ENCODE results near the gene ZC3H12A. TPM values are rescaled to one million over a fixed set of nuclear protein-coding genes. Genes with fewer than 3 reads are reported as not detected.
"Not testable (repeated sequence)": the region's sequence is repeated elsewhere in the genome, so short reads cannot be mapped to it uniquely, and the experiment has no call there.

The ZC3H12A gene
- total RNA-seq, 2 donors from 2014 or later: 166 to 170 TPM

- H3K4me1 Mint-ChIP-seq: peaks cover 27% of the 10 kb centered on the region
- ATAC-seq: no peak
- H3K4me3 Mint-ChIP-seq: no peak overlapping the region
- no peaks in the 10 kb centered on the region for H3K27me3 Mint-ChIP-seq
- peaks cover 5% of the 10 kb centered on the region for H3K36me3 Mint-ChIP-seq (ENCODE audit: low read depth)
- peak overlapping the region; percentile 56 for H3K27ac Mint-ChIP-seq
- no peaks in the 10 kb centered on the region for H3K9me3 ChIP-seq (ENCODE audit: control insufficient read depth, low read length, poor library complexity, severe bottlenecking)
- DNase-seq: no peak
Measured at GRCh38 chr1:37509181-37509580, 34.8 kb downstream of the ZC3H12A start.

DNA sequence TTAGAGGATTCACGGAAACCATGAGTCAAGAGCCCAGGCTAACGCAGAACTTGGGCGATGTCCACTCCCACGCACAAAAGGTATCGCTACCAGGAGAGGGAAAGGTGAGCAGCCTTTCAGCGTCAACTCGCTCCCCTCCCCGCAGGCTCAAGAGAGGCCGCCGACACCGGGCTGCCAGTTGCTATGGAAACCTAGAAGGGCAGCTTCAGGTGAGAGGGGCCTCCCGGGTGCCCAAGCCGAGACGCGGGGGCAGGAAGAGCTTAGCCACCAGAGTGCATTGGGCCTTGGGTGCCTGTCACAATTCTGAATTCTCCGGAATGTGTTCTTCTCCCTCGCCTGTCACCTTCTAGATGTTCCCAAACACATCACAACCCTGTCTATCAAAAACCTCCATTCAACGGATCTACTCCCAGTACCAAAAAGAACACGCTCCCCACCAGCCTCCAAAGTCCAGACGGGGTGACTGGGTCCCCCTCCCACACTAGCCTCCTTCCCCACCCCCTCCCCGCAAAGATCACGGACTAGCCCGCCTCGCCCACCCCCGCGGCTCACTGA is 39.5 kb downstream of the ZC3H12A start:
- Mint-ChIP-seq H3K36me3 (ENCODE audit: low read depth) (peaks cover 2% of the 10 kb centered on the region), H3K27me3 (no peaks in the 10 kb centered on the region)
- ATAC-seq: peak; percentile 20

DNA sequence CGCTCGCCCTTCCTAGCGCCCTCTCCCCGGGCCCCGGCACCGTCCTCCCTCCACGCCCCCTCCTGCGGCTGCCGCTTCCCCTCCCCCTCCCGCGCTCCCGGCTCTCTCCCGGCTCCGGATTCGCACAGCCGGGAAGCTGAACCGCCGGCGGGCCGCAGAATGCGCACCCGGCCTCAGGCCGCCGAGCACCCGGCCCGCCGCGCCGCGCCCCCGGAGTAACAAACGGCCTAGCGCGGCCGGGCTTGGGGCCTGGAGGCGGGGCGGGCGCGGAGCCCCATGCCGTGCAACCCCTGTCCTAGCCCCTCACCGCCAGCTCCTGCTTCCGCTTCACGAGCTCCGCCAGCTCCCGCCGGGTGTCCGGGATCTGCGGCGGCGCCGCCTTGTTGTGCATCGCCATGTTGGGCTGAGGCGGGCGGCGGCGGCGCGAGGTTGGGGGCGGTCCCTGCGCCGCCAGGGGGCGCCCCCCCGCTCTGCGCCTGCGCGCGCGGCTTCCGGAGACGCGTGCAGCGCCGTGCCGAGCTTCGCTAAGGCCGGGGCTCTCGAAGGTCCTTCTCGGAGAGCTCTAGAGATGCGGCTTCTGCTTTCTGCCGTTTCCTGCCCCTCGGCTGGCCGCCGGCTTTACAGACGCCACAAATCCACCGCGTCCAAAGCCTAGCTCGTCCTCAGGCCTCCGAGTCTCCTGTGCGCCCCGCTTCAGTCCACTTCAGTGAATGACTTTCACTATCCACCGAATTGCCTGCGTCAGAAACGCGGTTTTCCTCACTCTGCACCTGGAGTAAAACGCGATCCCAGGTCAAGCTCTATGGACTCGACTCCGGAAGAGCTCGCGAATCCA is 40.2 kb downstream of the ZC3H12A start, which contains the start of gene MEAF6:
Gene MEAF6 (minus strand): TSS at position 417 of the 835 bp plus-strand sequence. CDS start 20 bp downstream, at position 397.
- H3K27ac Mint-ChIP-seq: peak within 1 kb of the TSS; percentile 93
- ATAC-seq: peak; percentile 95
- peaks cover 26% of the 10 kb centered on the region for H3K4me1 Mint-ChIP-seq
- no peaks in the 10 kb centered on the region for H3K9me3 ChIP-seq (ENCODE audit: control insufficient read depth, low read length, poor library complexity, severe bottlenecking)
- DNase-seq: peak; percentile 84 to 92 (median 84)
- peaks cover 2% of the 10 kb centered on the region for H3K36me3 Mint-ChIP-seq (ENCODE audit: low read depth)
- peak within 1 kb of the TSS; percentile 98 for H3K4me3 Mint-ChIP-seq
- H3K27me3 Mint-ChIP-seq: no peaks in the 10 kb centered on the region

More for the DNA sequence above, 39.5 kb downstream of the ZC3H12A start:
- Mint-ChIP-seq H3K27ac (peak overlapping the region; percentile 93), H3K4me3 (peak overlapping the region; percentile 98), H3K4me1 (peaks cover 32% of the 10 kb centered on the region)
- peak; percentile 11 to 31 (median 24) for DNase-seq
- no peaks in the 10 kb centered on the region for H3K9me3 ChIP-seq (ENCODE audit: control insufficient read depth, low read length, poor library complexity, severe bottlenecking)

DNA sequence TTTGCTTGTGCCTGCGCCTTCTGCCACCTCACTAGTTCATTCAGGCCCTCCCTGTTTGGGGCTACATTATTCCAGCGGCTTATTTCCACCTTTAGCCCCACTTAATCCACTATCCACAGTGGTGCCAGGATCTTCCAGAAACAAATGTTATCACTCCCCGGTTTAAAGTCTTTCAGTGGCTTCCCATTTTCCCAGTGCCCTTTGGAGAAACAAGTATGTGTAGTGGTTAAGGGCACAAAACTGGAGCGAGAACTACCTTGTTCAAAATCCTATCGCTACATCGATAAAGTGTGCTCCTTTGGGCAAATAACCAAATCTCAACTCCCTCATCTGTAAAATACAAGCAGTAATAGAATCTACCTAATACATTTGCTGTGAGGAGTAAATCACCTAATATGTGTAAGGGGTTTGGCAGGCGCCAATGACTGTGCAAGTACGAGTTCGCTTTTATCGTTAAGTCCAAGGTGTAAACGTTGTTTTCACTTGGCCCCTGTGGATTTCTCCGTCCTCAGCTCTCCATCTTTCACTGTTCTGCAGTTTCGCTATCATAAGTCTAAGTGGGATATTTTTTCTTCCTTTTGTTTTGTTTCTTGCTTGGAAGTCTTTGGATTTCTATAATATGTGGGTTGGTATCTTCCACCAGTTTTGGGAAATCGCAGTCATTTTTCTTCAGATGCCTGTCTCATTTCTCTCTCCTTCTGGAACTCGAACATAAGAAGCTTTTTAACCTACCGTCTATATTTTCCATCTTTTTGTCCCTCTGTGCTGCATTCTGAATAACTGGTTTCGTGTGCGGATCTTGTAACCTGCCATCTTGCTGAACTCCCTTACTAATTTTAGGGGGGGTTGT is 41.0 kb downstream of the ZC3H12A start:
- Mint-ChIP-seq H3K27me3 (no peaks in the 10 kb centered on the region), H3K4me1 (peaks cover 26% of the 10 kb centered on the region), H3K36me3 (ENCODE audit: low read depth) (peaks cover 2% of the 10 kb centered on the region), H3K4me3 (peak overlapping the region; percentile 98), H3K27ac (peak overlapping the region; percentile 91)
- H3K9me3 ChIP-seq (ENCODE audit: control insufficient read depth, low read length, poor library complexity, severe bottlenecking): no peaks in the 10 kb centered on the region
- DNase-seq (no peak), ATAC-seq (no peak)

DNA sequence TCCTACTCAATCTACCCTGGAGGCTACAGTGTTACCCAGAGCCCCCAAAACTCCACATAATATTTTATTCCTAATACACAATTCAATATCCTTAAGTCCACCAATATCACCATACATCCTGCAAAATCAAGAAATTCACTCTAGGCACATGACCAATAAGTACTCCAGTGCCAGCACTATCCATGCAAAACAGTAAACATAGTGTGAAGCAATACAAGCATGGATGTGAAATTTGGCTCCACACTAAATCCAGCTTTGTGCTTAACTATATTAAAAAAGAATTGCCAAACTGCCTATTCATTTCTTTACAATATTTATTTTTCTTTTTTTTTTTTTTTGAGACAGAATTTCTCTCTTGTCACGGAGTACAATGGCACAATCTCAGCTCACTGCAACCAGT is 43.2 kb downstream of the ZC3H12A start:
- ATAC-seq (no peak), DNase-seq (no peak)
- no peak overlapping the region for H3K4me3 Mint-ChIP-seq
- H3K27ac Mint-ChIP-seq: no peak overlapping the region
- H3K9me3 ChIP-seq (ENCODE audit: control insufficient read depth, low read length, poor library complexity, severe bottlenecking): no peaks in the 10 kb centered on the region
- no peaks in the 10 kb centered on the region for H3K27me3 Mint-ChIP-seq
- peaks cover 2% of the 10 kb centered on the region for H3K36me3 Mint-ChIP-seq (ENCODE audit: low read depth)
- peaks cover 21% of the 10 kb centered on the region for H3K4me1 Mint-ChIP-seq

GRCh38 chr1:37518241-37518640 is 43.9 kb downstream of the ZC3H12A start:
- H3K27me3 Mint-ChIP-seq; H3K9me3 ChIP-seq (ENCODE audit: control insufficient read depth, low read length, poor library complexity, severe bottlenecking); H3K27ac Mint-ChIP-seq; DNase-seq; ATAC-seq; H3K36me3 Mint-ChIP-seq (ENCODE audit: low read depth); H3K4me3 Mint-ChIP-seq: not testable (repeated sequence)
- peaks cover 16% of the 10 kb centered on the region for H3K4me1 Mint-ChIP-seq

DNA sequence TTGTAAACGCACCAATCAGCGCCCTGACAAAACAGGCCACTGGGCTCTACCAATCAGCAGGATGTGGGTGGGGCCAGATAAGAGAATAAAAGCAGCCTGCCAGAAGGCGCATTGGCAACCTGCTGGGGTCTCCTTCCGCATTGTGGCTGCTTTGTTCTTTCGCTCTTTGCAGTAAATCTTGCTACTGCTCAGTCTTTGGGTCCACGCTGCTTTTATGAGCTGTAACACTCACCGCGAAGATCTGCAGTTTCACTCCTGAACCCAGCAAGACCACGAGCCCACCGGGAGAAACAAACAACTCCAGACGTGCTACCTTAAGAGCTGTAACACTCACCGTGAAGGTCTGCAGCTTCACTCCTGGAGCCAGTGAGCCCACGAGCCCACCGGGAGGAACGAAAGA is 44.5 kb downstream of the ZC3H12A start:
- H3K9me3 ChIP-seq (ENCODE audit: control insufficient read depth, low read length, poor library complexity, severe bottlenecking); H3K36me3 Mint-ChIP-seq (ENCODE audit: low read depth); ATAC-seq; H3K27me3 Mint-ChIP-seq; H3K27ac Mint-ChIP-seq: not testable (repeated sequence)
- peaks cover 10% of the 10 kb centered on the region for H3K4me1 Mint-ChIP-seq
- peak overlapping the region; percentile 83 for H3K4me3 Mint-ChIP-seq
- DNase-seq: peak in 2 of 3 donors; percentile 16 to 29

DNA sequence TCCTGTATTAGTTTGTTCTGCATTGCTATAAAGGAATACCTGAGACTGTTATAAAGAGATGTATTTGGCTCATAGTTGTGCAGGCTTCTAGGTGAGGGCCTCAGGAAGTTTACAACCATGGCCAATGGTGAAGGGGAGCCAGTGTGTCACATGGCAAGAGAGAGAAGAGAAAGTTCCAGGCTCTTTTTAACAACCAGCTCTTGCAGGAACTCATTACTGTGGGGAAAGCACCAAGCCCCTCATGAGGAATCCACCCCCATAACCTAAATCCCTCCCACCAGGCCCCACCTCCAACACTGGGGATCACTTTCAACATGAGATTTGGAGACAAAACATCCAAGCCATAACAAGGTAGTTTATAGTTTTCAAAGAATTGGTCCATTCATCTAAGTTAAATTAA is 45.2 kb downstream of the ZC3H12A start:
- Mint-ChIP-seq H3K4me1 (peaks cover 8% of the 10 kb centered on the region), H3K4me3 (peak overlapping the region; percentile 83), H3K36me3 (ENCODE audit: low read depth) (no peaks in the 10 kb centered on the region), H3K27ac (no peak overlapping the region), H3K27me3 (no peaks in the 10 kb centered on the region)
- no peak for ATAC-seq
- no peaks in the 10 kb centered on the region for H3K9me3 ChIP-seq (ENCODE audit: control insufficient read depth, low read length, poor library complexity, severe bottlenecking)
- no peak for DNase-seq

DNA sequence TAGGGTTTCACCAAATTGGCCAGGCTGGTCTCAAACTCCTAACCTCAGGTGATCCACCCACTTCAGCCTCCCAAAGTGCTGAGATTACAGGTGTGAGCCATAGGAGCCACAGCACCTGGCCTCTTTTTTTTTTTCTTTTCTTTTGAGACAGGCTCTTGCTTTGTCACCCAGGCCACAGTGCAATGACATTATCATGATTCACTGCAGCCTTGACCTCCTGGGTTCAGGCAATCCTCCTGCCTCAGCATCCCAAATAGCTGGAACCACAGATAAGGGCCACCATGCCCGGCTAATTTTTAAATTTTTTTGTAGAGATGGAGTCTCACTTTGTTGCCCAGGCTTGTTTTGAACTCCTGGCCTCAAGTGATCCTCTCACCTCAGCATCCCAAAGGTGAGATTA is 55.5 kb downstream of the ZC3H12A start:
- ATAC-seq; H3K4me1 Mint-ChIP-seq; DNase-seq; H3K27me3 Mint-ChIP-seq; H3K9me3 ChIP-seq (ENCODE audit: control insufficient read depth, low read length, poor library complexity, severe bottlenecking); H3K4me3 Mint-ChIP-seq; H3K36me3 Mint-ChIP-seq (ENCODE audit: low read depth); H3K27ac Mint-ChIP-seq: not testable (repeated sequence)

DNA sequence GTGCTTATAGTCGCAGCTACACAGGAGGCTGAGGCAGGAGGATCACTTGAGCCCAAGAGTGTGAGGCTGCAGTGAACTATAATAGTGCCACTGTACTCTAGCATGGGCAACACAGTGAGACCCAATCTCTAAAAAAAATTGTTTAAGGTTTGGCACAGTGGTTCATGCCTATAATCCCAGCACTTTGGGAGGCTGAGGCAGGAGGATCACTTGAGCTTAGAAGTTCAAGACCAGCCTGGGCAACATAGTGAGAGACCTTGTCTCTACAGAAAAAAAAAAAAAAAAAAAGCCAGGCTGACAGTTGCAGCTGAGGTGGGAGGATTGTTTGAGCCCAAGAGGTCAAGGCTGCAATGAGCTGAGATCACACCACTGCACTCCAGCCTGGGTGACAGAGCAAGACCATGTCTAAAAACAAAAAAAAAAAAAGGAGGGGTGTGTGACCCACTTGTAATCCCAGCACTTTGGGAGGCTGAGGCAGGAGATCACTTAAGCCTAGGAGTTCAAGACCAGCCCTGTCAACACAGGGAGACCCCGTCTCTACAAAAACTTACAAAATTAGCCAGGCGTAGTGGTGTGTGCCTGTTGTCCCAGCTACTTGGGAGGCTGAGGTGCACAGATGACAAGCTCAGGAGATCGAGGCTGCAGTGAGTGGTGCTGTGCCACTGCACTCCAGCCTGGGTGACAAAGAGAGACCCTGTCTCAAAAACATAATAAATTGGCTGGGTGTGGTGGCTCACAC is 58.2 kb downstream of the ZC3H12A start:
- not testable (repeated sequence) for H3K36me3 Mint-ChIP-seq (ENCODE audit: low read depth); H3K27me3 Mint-ChIP-seq; H3K9me3 ChIP-seq (ENCODE audit: control insufficient read depth, low read length, poor library complexity, severe bottlenecking); DNase-seq; H3K4me1 Mint-ChIP-seq; ATAC-seq; H3K4me3 Mint-ChIP-seq
- peak overlapping the region; percentile 60 for H3K27ac Mint-ChIP-seq

DNA sequence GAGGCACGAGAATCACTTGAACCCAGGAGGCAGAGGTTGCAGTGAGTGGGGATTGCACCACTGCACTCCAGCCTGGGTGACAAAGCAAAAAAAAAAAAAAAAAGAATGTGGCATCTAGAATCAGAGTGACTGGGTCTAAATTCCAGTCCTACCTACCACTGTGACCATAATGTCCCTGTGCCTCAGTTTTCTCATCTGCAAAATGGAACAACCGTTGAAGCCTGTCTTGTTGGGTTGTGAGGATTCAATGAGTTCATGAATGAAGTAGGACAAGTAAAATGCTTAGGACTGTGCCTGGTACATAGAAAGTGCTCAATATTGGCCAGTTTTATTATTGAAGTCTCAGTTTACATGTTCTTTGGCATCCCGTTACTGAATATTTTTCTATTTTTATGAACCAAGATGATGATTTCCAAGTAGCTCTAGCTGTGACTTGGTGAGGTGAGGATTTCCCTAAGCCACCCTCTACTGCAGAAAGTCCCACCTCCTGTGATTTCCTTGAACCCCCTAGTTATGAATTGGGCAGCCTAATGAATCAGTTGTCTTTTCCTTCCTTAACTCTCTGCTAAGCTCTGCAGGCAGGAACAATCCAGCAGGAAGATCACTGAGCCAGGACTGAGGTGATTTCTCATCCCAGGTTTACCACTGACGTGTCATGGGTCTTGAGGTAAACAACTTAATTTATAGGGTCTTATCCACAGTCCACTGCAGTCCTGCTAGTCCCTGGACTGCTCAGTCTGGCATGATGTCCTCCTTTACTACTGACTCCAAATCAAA is 59.1 kb downstream of the ZC3H12A start:
- H3K36me3 Mint-ChIP-seq (ENCODE audit: low read depth): peaks cover 6% of the 10 kb centered on the region
- ATAC-seq: no peak
- H3K27ac Mint-ChIP-seq: no peak overlapping the region
- H3K9me3 ChIP-seq (ENCODE audit: control insufficient read depth, low read length, poor library complexity, severe bottlenecking): no peaks in the 10 kb centered on the region
- no peak overlapping the region for H3K4me3 Mint-ChIP-seq
- H3K27me3 Mint-ChIP-seq: no peaks in the 10 kb centered on the region
- no peak for DNase-seq
- H3K4me1 Mint-ChIP-seq: peaks cover 11% of the 10 kb centered on the region
